IPS-20b (cell line): ENCODE results near the gene SPATA33.
"Not testable (repeated sequence)": the region's sequence is repeated elsewhere in the genome, so short reads cannot be mapped to it uniquely, and the experiment has no call there.

Experiments used
- H3K27ac ChIP-seq: one replicate; pipeline ENCODE4 v1.5.1; 2013; ENCODE audit warnings: low read length
- H3K27me3 ChIP-seq: 2 replicates; pipeline ENCODE4 v1.6.1; 2013; ENCODE audit warnings: mild to moderate bottlenecking, low read length, inconsistent platforms; ENCODE audit not compliant: insufficient read depth
- H3K36me3 ChIP-seq: 2 replicates; pipeline ENCODE4 v1.6.1; 2013; ENCODE audit warnings: low read depth, mild to moderate bottlenecking, inconsistent platforms, low read length, moderate library complexity; ENCODE audit not compliant: insufficient read depth
- H3K4me1 ChIP-seq: 2 replicates; pipeline ENCODE4 v1.6.1; 2013; ENCODE audit warnings: mild to moderate bottlenecking, control low read depth, inconsistent platforms, low read length, moderate library complexity; ENCODE audit not compliant: insufficient read depth
- H3K4me3 ChIP-seq: 2 replicates; pipeline ENCODE4 v1.5.1; 2013; ENCODE audit warnings: mild to moderate bottlenecking, low read length, inconsistent platforms
- H3K9ac ChIP-seq: 2 replicates; pipeline ENCODE4 v1.6.1; 2013; ENCODE audit warnings: low read depth, mild to moderate bottlenecking, inconsistent platforms, low read length, moderate library complexity
- H3K9me3 ChIP-seq: 2 replicates; pipeline ENCODE4 v1.6.1; 2013; ENCODE audit warnings: mild to moderate bottlenecking, low read depth, low read length, inconsistent platforms; ENCODE audit not compliant: insufficient read depth

The SPATA33 gene

GRCh38 chr16:89634463-89635385 lies 22.9 kb upstream of the SPATA33 start:
- H3K9me3 ChIP-seq, H3K4me1 ChIP-seq, H3K27ac ChIP-seq, H3K4me3 ChIP-seq, H3K9ac ChIP-seq, H3K27me3 ChIP-seq, H3K36me3 ChIP-seq: not testable (repeated sequence)

- no peak overlapping the region for H3K9ac ChIP-seq
- no peaks in the 10 kb centered on the region for H3K4me1 ChIP-seq
- no peaks in the 10 kb centered on the region for H3K36me3 ChIP-seq
- no peak overlapping the region for H3K4me3 ChIP-seq
- peaks cover 5% of the 10 kb centered on the region; the same call in 1 of the 2 replicates for H3K27me3 ChIP-seq
- no peak overlapping the region for H3K27ac ChIP-seq
- no peaks in the 10 kb centered on the region for H3K9me3 ChIP-seq
Measured at GRCh38 chr16:89636663-89637062, 21.0 kb upstream of the SPATA33 start.

GRCh38 chr16:89637379-89637778 lies 20.3 kb upstream of the SPATA33 start:
- Histone ChIP-seq H3K4me3 (no peak overlapping the region), H3K36me3 (no peaks in the 10 kb centered on the region), H3K4me1 (no peaks in the 10 kb centered on the region), H3K9ac (no peak overlapping the region), H3K27me3 (peaks cover 5% of the 10 kb centered on the region; the same call in 1 of the 2 replicates), H3K9me3 (no peaks in the 10 kb centered on the region), H3K27ac (no peak overlapping the region)

DNA sequence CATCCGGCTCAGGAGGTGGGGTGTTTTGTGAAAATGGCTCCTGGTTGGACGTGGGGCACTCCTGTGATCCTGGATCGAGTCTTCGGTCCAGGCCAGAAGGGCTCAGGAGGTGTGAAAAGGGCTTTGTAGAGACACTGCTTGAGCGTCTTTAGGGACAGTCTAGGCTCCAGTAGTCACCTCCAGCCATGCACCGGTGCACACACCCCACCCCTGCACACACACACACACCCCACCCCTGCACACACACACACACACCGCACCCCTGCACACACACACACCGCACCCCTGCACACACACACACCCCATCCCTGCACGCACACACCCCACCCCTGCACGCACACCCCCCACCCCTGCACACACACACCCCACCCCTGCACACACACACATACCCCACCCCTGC lies 19.2 kb upstream of the SPATA33 start:
- Histone ChIP-seq H3K4me1 (no peaks in the 10 kb centered on the region), H3K4me3 (no peak overlapping the region), H3K9me3 (no peaks in the 10 kb centered on the region), H3K9ac (no peak overlapping the region), H3K27ac (no peak overlapping the region), H3K36me3 (no peaks in the 10 kb centered on the region), H3K27me3 (peaks cover 5% of the 10 kb centered on the region; the same call in 1 of the 2 replicates)

DNA sequence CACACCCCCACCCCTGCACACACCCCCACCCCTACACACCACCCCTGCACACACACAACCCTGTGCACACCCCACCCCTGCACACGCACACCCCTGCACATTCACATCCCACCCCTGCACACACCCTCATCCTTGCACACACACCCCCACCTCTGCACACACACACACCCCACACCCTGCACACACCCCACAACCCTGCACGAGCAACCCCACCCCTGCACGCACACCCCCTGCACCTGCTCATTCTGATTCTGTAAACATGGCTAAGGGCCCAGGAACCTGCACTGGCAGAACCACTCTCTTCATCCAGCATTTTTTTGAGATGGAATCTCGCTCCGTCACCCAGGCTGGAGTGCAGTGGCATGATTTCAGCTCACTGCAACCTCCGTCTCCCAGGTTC lies 18.3 kb upstream of the SPATA33 start:
- H3K4me3 ChIP-seq: no peak overlapping the region
- H3K4me1 ChIP-seq: no peaks in the 10 kb centered on the region
- H3K9me3 ChIP-seq: no peaks in the 10 kb centered on the region
- no peak overlapping the region for H3K27ac ChIP-seq
- H3K9ac ChIP-seq: no peak overlapping the region
- H3K36me3 ChIP-seq: no peaks in the 10 kb centered on the region
- H3K27me3 ChIP-seq: peaks cover 5% of the 10 kb centered on the region; the same call in 1 of the 2 replicates

- Histone ChIP-seq H3K9me3 (no peaks in the 10 kb centered on the region), H3K36me3 (peaks cover 18% of the 10 kb centered on the region), H3K4me3 (no peak overlapping the region), H3K9ac (no peak overlapping the region), H3K27me3 (no peaks in the 10 kb centered on the region), H3K4me1 (no peaks in the 10 kb centered on the region), H3K27ac (no peak overlapping the region)
Measured at GRCh38 chr16:89641458-89642119, 16.0 kb upstream of the SPATA33 start.

DNA sequence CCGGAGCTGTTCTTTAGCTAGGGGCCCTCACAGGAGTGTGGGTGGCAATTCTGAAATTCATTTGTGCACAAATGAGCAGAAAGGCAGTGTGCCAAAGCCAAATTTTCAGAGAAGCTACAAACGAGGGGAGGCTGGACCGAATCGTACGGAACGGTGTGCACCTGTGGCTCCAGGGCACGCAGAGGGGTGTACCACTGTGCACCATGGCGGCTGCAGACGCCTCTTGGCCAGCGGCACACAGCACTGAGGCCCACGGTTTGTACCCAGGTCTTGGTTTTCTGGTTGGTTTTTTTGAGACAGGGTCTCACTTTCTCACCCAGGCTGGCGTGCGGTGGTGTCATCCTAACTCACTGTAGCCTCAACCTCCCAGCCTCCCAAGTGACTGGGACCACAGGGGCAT lies 15.1 kb upstream of the SPATA33 start:
- H3K36me3 ChIP-seq: peaks cover 23% of the 10 kb centered on the region
- H3K27me3 ChIP-seq: no peaks in the 10 kb centered on the region
- no peak overlapping the region for H3K27ac ChIP-seq
- no peaks in the 10 kb centered on the region for H3K4me1 ChIP-seq
- H3K4me3 ChIP-seq: no peak overlapping the region
- no peaks in the 10 kb centered on the region for H3K9me3 ChIP-seq
- no peak overlapping the region for H3K9ac ChIP-seq

GRCh38 chr16:89643769-89644300 lies 13.8 kb upstream of the SPATA33 start:
- no peak overlapping the region for H3K27ac ChIP-seq
- no peaks in the 10 kb centered on the region for H3K27me3 ChIP-seq
- no peak overlapping the region for H3K9ac ChIP-seq
- peaks cover 23% of the 10 kb centered on the region for H3K36me3 ChIP-seq
- no peak overlapping the region for H3K4me3 ChIP-seq
- no peaks in the 10 kb centered on the region for H3K9me3 ChIP-seq
- no peaks in the 10 kb centered on the region for H3K4me1 ChIP-seq

GRCh38 chr16:89645122-89645521 lies 12.5 kb upstream of the SPATA33 start:
- no peak overlapping the region for H3K4me3 ChIP-seq
- peaks cover 23% of the 10 kb centered on the region for H3K36me3 ChIP-seq
- no peak overlapping the region for H3K27ac ChIP-seq
- H3K9me3 ChIP-seq: no peaks in the 10 kb centered on the region
- no peaks in the 10 kb centered on the region for H3K4me1 ChIP-seq
- H3K27me3 ChIP-seq: no peaks in the 10 kb centered on the region
- H3K9ac ChIP-seq: no peak overlapping the region

DNA sequence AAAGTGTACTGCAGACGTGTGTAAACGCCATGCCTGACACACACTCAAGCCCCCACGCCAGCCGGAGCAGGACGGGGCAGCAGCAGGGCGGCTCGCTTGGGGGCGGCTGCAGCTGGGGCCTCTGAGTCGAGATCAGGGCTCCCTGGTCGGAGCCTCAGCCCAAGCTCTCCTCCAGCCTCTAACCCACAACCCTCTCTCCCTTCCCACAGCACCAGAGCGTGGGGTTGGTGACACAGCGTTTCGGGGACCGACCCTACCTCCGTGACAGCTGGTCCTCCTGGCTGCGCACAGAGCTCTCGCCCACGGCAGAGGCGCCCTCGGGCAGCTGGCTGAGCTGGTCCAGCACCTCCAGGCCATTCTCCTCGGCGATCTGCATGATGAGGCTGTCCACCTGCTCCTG lies 11.4 kb upstream of the SPATA33 start:
- Histone ChIP-seq H3K9me3 (no peaks in the 10 kb centered on the region), H3K4me1 (no peaks in the 10 kb centered on the region), H3K36me3 (peaks cover 28% of the 10 kb centered on the region), H3K27ac (no peak overlapping the region), H3K4me3 (no peak overlapping the region), H3K27me3 (no peaks in the 10 kb centered on the region), H3K9ac (no peak overlapping the region)

DNA sequence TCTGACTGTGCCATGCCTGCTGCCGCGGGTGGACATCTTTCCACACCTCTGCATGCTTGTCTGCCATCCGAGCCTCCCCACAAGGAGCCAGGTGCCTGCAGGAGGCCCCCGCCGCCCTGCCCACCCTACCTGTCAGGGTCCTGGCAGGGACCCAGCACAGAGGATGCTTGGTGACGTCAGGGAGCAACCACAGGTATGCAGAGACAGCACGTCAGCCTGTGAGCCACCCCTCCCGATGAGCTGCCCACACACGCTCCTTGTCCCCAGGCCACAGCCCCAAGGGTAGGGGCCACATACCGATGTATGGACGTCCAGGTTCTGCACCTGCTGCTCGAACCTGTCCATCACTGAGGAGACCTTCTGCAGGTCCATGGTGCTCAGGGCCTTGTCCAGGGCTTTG lies 10.7 kb upstream of the SPATA33 start:
- no peak overlapping the region for H3K4me3 ChIP-seq
- H3K9me3 ChIP-seq: no peaks in the 10 kb centered on the region
- no peaks in the 10 kb centered on the region for H3K4me1 ChIP-seq
- H3K27me3 ChIP-seq: no peaks in the 10 kb centered on the region
- no peak overlapping the region for H3K27ac ChIP-seq
- H3K9ac ChIP-seq: no peak overlapping the region
- H3K36me3 ChIP-seq: peaks cover 33% of the 10 kb centered on the region

DNA sequence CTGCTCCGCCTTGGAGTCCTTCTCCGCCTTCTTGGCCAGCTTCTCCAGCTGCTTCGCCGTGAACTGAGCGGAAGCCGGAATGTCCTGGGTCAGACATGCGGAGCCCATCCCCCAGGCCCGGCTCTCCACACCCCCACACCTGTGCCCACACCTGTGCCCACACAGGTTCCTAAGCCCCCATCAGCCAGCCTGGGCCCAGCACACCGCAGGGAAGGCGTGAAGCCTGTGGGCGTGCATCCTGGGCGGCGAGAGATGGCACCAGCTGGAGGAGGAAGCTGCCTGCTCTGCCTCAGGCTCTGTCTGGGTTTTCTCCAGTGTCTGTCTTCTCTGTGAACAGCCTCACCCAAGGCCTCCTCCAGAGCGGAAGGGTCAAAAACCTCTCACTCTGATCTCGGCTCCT lies 6.1 kb upstream of the SPATA33 start:
- Histone ChIP-seq H3K36me3 (peaks cover 24% of the 10 kb centered on the region), H3K27ac (no peak overlapping the region), H3K9ac (no peak overlapping the region), H3K4me3 (no peak overlapping the region), H3K27me3 (no peaks in the 10 kb centered on the region), H3K9me3 (no peaks in the 10 kb centered on the region), H3K4me1 (peaks cover 2% of the 10 kb centered on the region; the same call in 1 of the 2 replicates)
